Chondrocyte (in vitro differentiated cells): ENCODE measurements around the gene FGF12. TPM values are rescaled to one million over a fixed set of nuclear protein-coding genes. Genes with fewer than 3 reads are reported as not detected.

Source experiments
- DNase-seq: peaks from one replicate; pipeline ENCODE4 v3.0.0; 2021; ENCODE audit warnings: mixed read lengths, low spot score
- H3K27ac Mint-ChIP-seq: one replicate; pipeline ENCODE4 v1.8.0; 2021; ENCODE audit warnings: mild to moderate bottlenecking, moderate library complexity, mixed read lengths; ENCODE audit not compliant: unreplicated experiment
- H3K27me3 Mint-ChIP-seq: 2 replicates; pipeline ENCODE4 v1.8.0; 2021; ENCODE audit warnings: low read depth, mixed read lengths
- H3K36me3 Mint-ChIP-seq: 2 replicates; pipeline ENCODE4 v1.8.0; 2021; ENCODE audit warnings: low read depth, mixed read lengths
- H3K4me1 Mint-ChIP-seq: 2 replicates; pipeline ENCODE4 v1.8.0; 2021; ENCODE audit warnings: low read depth, mild to moderate bottlenecking, mixed read lengths
- H3K4me3 Mint-ChIP-seq: one replicate; pipeline ENCODE4 v1.8.0; 2021; ENCODE audit warnings: mild to moderate bottlenecking, moderate library complexity, mixed read lengths; ENCODE audit not compliant: unreplicated experiment
- H3K9me3 Mint-ChIP-seq: 2 replicates; pipeline ENCODE4 v1.8.0; 2021; ENCODE audit warnings: low read depth, mixed read lengths
- CTCF ChIP-seq: fragments of 200-600 bp; sonication (generic); IDR thresholded peaks from 2 replicates; pipeline ENCODE4 v1.5.0; 2021; ENCODE audit warnings: antibody characterized with exemption, mild to moderate bottlenecking, moderate library complexity
- total RNA-seq: library from RNA; stranded (reverse); gene quantifications from 3 replicates; pipeline ENCODE4 v1.2.1, GENCODE V29; 2021

The FGF12 gene
- total RNA-seq, 1 donor from 2014 or later: 0.15 TPM

GRCh38 chr3:192710366-192710765 lies 17.0 kb downstream of the FGF12 start:
- Mint-ChIP-seq H3K36me3 (no peaks in the 10 kb centered on the region), H3K4me1 (no peaks in the 10 kb centered on the region), H3K4me3 (no peak overlapping the region), H3K27me3 (peaks cover 11% of the 10 kb centered on the region), H3K9me3 (no peaks in the 10 kb centered on the region), H3K27ac (no peak overlapping the region)
- no peak for TF ChIP-seq CTCF
- no peak for DNase-seq

GRCh38 chr3:192706272-192706671 lies 21.1 kb downstream of the FGF12 start:
- H3K36me3 Mint-ChIP-seq: no peaks in the 10 kb centered on the region

DNA sequence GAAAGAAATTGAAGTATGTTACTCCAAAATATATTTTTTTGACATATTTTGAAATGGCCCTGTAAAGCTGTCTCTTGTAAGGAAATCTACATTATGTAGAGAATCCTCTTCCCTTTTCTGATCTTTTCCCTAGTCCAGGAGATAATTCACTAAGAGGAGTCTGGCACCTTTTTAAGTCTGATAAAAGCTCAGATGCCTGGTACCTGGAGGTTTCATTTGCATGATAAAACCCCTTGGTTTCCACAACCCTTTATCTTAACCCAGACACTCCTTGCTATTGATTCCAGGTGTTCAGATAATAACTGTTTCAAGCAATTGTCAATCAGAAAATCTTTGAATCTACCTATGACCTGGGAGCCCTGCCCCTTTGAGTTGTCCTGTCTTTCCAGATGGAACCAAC lies 26.5 kb downstream of the FGF12 start:
- no peak for TF ChIP-seq CTCF
- no peaks in the 10 kb centered on the region for H3K36me3 Mint-ChIP-seq
- no peak overlapping the region for H3K27ac Mint-ChIP-seq
- no peak overlapping the region for H3K4me3 Mint-ChIP-seq
- H3K27me3 Mint-ChIP-seq: no peaks in the 10 kb centered on the region
- no peaks in the 10 kb centered on the region for H3K9me3 Mint-ChIP-seq
- H3K4me1 Mint-ChIP-seq: no peaks in the 10 kb centered on the region
- DNase-seq: no peak

More at GRCh38 chr3:192706272-192706671, 21.1 kb downstream of the FGF12 start:
- TF ChIP-seq CTCF: no peak
- no peak for DNase-seq
- Mint-ChIP-seq H3K27ac (no peak overlapping the region), H3K4me3 (no peak overlapping the region), H3K27me3 (peaks cover 2% of the 10 kb centered on the region), H3K9me3 (no peaks in the 10 kb centered on the region), H3K4me1 (no peaks in the 10 kb centered on the region)

DNA sequence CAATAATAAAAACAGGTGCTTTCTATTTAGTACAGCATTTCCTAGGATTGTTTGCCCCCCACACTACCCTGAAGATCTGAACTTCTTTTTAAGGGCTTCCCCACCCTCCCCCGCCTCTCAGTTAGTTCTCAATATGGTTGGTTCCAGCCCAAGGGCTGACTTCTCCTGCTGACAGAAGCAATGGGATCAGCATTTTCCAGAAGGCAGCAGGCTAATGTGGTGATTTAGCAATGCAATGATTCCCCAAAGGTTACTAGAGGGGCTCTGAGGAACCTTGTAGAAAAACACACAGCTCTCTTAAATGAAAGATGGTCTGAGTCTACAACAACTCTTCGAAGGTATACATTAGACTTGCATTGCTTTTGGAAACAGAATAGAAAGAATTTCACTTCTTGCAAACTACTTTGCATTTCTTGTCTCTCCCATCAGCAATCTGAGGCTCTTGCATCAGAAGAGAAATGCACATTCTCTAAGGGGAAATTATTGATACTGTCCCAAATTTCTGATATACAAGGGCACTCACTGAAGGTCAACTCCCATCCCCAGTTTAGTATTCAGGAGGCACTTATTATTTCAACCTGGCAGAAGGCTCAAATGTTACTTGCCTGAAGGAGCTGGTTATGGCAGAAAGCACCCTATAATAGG lies 30.3 kb downstream of the FGF12 start:
- Mint-ChIP-seq H3K4me3 (no peak overlapping the region), H3K36me3 (no peaks in the 10 kb centered on the region), H3K4me1 (no peaks in the 10 kb centered on the region), H3K27me3 (no peaks in the 10 kb centered on the region), H3K9me3 (no peaks in the 10 kb centered on the region), H3K27ac (no peak overlapping the region)
- no peak for DNase-seq
- no peak for TF ChIP-seq CTCF

- H3K27me3 Mint-ChIP-seq: no peaks in the 10 kb centered on the region
- no peak for DNase-seq
- H3K36me3 Mint-ChIP-seq: no peaks in the 10 kb centered on the region
- H3K4me3 Mint-ChIP-seq: no peak overlapping the region
- H3K27ac Mint-ChIP-seq: no peak overlapping the region
- peaks cover 20% of the 10 kb centered on the region for H3K9me3 Mint-ChIP-seq
- TF ChIP-seq CTCF: no peak
- H3K4me1 Mint-ChIP-seq: no peaks in the 10 kb centered on the region
Observed at GRCh38 chr3:192687488-192688152, 39.7 kb downstream of the FGF12 start.
